Fibroblast of the aortic adventitia (primary cell): ENCODE results near the gene RAP1GDS1. TPM values are rescaled to one million over a fixed set of nuclear protein-coding genes. Genes with fewer than 3 reads are reported as not detected.

Experiments
- DNase-seq: peaks from one replicate; pipeline ENCODE4 v3.0.0-alpha.2; 2010; ENCODE audit warnings: low read depth
- H3K4me3 ChIP-seq: 2 replicates; pipeline ENCODE4 v1.5.1; 2011; ENCODE audit warnings: low read depth, mild to moderate bottlenecking, control low read depth, low read length, moderate library complexity
- total RNA-seq: library from RNA; depleted of rRNA; stranded (reverse); fragments of >200 nt; gene quantifications from 2 replicates; pipeline ENCODE4 v1.2.3, GENCODE V29; 2012; ENCODE audit warnings: low replicate concordance
- TF ChIP-seq, protein P1 (sequence below): IDR thresholded peaks from 2 replicates; pipeline ENCODE4 v1.5.1; 2011; ENCODE audit warnings: mild to moderate bottlenecking, low read length, control low read depth, inconsistent platforms; ENCODE audit not compliant: insufficient read depth

Gene RAP1GDS1
- total RNA-seq, 1 donor, result 62.2 TPM

DNA sequence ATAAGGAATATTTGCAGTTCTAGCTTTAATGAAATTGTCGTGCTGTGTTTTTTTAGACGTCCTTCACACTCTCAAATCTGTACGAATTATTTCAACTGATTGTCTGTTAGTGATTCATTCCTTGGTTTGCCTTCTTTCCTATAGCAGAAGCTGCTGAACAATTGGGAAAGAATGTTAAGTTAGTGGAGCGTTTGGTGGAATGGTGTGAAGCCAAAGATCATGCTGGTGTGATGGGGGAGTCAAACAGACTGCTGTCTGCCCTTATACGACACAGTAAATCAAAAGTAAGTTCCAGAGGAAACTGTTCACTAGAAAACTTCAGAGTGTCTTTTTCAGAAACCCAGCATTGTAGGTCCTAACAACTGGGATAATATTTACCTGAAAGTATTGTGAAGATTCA is 159.9 kb downstream of the RAP1GDS1 start:
- TF ChIP-seq, protein P1, sequence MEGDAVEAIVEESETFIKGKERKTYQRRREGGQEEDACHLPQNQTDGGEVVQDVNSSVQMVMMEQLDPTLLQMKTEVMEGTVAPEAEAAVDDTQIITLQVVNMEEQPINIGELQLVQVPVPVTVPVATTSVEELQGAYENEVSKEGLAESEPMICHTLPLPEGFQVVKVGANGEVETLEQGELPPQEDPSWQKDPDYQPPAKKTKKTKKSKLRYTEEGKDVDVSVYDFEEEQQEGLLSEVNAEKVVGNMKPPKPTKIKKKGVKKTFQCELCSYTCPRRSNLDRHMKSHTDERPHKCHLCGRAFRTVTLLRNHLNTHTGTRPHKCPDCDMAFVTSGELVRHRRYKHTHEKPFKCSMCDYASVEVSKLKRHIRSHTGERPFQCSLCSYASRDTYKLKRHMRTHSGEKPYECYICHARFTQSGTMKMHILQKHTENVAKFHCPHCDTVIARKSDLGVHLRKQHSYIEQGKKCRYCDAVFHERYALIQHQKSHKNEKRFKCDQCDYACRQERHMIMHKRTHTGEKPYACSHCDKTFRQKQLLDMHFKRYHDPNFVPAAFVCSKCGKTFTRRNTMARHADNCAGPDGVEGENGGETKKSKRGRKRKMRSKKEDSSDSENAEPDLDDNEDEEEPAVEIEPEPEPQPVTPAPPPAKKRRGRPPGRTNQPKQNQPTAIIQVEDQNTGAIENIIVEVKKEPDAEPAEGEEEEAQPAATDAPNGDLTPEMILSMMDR, result no peak
- no peak for DNase-seq
- H3K4me3 ChIP-seq, result no peak overlapping the region

DNA sequence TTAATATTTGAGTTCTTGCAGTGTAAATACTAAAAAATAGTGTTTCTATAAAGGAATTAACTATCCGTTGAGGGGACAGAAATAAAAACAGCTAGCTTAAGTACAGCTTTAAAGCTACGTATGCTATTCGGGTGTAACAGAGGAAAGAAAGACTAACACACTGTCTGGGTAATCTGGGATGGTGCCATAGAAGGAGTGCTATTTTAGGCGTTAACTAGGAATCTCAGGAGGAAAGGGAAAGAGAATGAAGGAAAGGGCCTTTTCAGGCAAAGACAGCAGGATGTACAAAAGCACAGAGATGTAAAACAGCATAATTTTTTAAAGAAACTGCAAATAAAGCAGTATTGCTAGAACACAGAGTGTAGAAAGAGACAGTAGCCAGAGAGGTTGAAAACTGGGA is 161.8 kb downstream of the RAP1GDS1 start:
- TF ChIP-seq, protein P1, result no peak
- DNase-seq, result no peak
- no peak overlapping the region for H3K4me3 ChIP-seq

DNA sequence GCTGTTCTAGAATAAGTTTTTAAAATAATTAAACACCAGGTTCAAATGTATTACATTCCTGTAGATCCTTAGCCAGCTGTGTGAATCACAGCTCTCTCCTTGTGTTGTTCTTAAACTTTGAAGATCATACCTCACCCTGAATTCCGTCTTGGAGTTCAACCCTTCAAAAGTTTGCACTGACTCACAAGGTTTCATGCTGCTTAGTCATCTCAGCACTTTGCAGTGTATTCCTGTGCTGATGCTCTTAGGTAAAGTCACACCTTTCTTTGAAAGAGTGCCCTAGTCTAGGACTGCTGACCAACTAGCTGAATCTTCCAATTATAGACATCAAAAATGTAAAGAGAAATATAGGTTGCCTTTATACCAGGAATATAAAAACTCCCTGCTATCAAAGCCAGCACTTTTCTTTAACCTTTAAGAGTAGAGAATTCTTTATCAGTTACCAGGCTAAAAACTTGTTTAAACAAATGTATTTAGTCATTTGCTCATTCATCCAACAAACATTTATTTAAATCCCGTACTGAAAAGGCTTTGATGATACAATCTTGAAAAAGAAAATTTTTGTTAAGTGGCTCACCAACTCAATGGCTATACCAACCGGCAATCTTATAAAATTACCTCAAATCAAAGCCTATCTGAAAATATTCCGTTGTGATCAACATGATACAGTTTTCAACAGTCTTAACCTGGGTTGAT is 169.7 kb downstream of the RAP1GDS1 start:
- peak; percentile 84 for DNase-seq
- no peak overlapping the region for H3K4me3 ChIP-seq
- TF ChIP-seq, protein P1, result no peak

DNA sequence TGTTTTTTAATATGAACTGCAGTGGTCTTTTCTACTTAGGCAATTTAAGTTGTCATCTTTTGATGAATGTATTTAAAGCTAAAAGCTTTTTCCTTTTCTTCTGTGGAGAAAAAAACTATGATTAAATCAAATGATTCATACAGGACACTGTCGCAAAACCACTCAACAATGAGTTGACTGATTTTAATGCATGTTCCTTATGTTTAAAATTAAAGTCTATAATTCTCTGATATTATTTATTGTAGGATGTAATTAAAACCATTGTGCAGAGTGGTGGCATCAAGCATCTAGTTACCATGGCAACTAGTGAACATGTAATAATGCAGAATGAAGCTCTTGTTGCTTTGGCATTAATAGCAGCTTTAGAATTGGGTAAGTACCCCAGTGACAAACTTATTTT is 172.5 kb downstream of the RAP1GDS1 start:
- no peak overlapping the region for H3K4me3 ChIP-seq
- TF ChIP-seq, protein P1, result no peak
- no peak for DNase-seq

DNA sequence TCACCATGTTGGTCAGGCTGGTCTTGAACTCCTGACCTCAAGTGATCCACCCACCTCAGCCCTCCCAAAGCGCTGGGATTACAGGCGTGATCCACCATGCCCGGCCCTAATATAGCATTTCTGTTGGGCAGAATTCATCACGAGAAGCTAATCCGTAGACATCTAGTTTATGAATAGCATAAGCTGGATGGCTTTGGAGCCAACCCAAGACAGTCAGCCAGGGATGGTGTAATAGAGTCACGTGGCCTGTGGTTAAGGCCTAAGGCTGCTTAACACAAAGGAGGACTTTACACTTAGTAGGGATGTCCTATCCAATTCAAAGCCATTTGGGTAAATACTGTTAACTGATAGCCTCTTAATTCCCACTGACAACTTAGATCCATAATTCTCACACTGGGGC is 173.6 kb downstream of the RAP1GDS1 start:
- TF ChIP-seq, protein P1, result no peak
- no peak for DNase-seq
- no peak overlapping the region for H3K4me3 ChIP-seq

DNA sequence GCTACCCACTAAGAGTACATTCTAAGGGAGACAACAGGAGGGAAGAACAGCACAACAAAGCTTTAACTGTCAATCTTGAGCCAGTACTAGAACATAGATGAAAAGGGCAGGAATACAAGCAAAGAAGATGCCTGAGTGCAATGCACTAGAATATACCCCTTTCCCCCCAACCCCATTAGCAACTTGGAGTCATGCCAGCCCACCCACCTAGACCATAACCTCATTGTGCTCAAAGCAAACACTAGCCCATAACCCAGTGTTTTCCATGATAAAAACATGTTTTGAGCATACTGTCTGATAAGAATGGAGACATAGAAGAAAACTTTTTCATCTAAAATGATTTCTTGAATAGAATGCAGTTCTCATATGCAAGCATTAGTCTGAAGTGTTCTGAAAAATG is 183.2 kb downstream of the RAP1GDS1 start:
- H3K4me3 ChIP-seq, result no peak overlapping the region
- DNase-seq, result no peak
- TF ChIP-seq, protein P1, result no peak
